Adrenal gland (tissue), 12 donors: ENCODE data around the gene SHH. TPM values are rescaled to one million over a fixed set of nuclear protein-coding genes. Genes with fewer than 3 reads are reported as not detected.

Experiments used
- DNase-seq, 7 donors: peaks; one replicate each; pipeline ENCODE4 v3.0.0-alpha.2; 2019 to 2020
- H3K27ac ChIP-seq, 5 donors: fragments of 200-600 bp; sonication (generic) in 4 of 5; 1 replicate in 3 of 5; 2 replicates in 2 of 5; pipeline versions ENCODE4 v1.5.1 to v1.8.0; 2016 to 2020; ENCODE audit warnings: mild to moderate bottlenecking in 1 of 5
- H3K27me3 ChIP-seq: fragments of 200-600 bp; 2 replicates; pipeline ENCODE4 v1.8.0; 2021
- H3K36me3 ChIP-seq, 2 donors: fragments of 200-600 bp; replicated peaks in 1 of 2; 1 replicate in 1 of 2; 2 replicates in 1 of 2; pipeline versions ENCODE4 v1.5.1 to v1.8.0; 2018 to 2022
- H3K4me1 ChIP-seq, 2 donors: fragments of 200-600 bp; replicated peaks in 1 of 2; 1 replicate in 1 of 2; 2 replicates in 1 of 2; pipeline versions ENCODE4 v1.5.1 to v1.8.0; 2018 to 2021
- H3K4me3 ChIP-seq, 4 donors: fragments of 200-600 bp; sonication (generic) in 3 of 4; one replicate each; pipeline ENCODE4 v1.5.1; 2016 to 2018
- H3K9me3 ChIP-seq, 3 donors: fragments of 200-600 bp; sonication (generic) in 1 of 3; replicated peaks in 1 of 3; 1 replicate in 2 of 3; 2 replicates in 1 of 3; pipeline versions ENCODE4 v1.5.1 to v1.8.0; 2016 to 2021
- POLR2A ChIP-seq, 2 donors: fragments of 450-650 bp; IDR thresholded peaks; one replicate each; pipeline ENCODE4 v1.6.1; 2017; ENCODE audit warnings: antibody characterized with exemption in 2 of 2, mild to moderate bottlenecking in 2 of 2, moderate library complexity in 1 of 2
- WGBS, 4 donors: extraction: QIAGEN DNeasy Blood & Tissue Kit in 2 of 4; methylation state at CpG; one replicate each; pipeline versions ENCODE4 v1.1.5 to v1.1.7; 2013 to 2017; 5-methylcytosine and 5-hydroxymethylcytosine counted together
- intact Hi-C, 2 donors: fragments of 100-400 bp; cut with DNase I; formaldehyde crosslinking; loops; one replicate each; pipeline versions ENCODE4 v1.14.1 to v1.15.0; 2022 to 2023
- polyA plus RNA-seq, 3 donors: library from polyadenylated mRNA; stranded (reverse); fragments of 200-250 nt in 2 of 3; fragments of 350-450 nt in 1 of 3; fragmentation: Illumina TruSeq in 1 of 3; extraction: RNeasy Lipid Tissue Mini Kit (QIAGEN cat#74804) in 1 of 3; gene quantifications; one replicate each; pipeline ENCODE4 v1.2.3, GENCODE V29; 2013 to 2014
- total RNA-seq, 9 donors: library from RNA; depleted of rRNA in 4 of 9; stranded (reverse); fragments of >200 nt in 4 of 9; fragments of 120-200 nt in 1 of 9; fragmentation: NEBNext Ultra II Directional in 1 of 9; extraction: Animal tissue kit (Norgen Biotek cat#: 25700) in 1 of 9; gene quantifications; one replicate each; pipeline versions ENCODE4 v1.1.0 to v1.2.4, GENCODE V29; 2013 to 2023
- TF ChIP-seq, protein P1 (sequence below), 6 experiments: fragments of 450-650 bp in 4 of 6; fragments of 200-600 bp in 2 of 6; sonication (generic) in 1 of 6; IDR thresholded peaks; 1 replicate in 5 of 6; 2 replicates in 1 of 6; pipeline versions ENCODE4 v1.5.1 to v1.8.0; 2016 to 2021; ENCODE audit warnings: antibody characterized with exemption in 6 of 6, mild to moderate bottlenecking in 2 of 6, moderate library complexity in 1 of 6
- donor health status: healthy with polysubstance abuse.
- donor health status: Bipolar disorder and iron deficiency.
- donor health status: DM: yes; HTN: yes; CAD: no.
- donor health status: DM: no; HTN: no; CAD: no.
- donor health status: DM: no; HTN: no; CAD: no.
- donor health status: DM: yes; HTN: yes; CAD: no.

The SHH gene
- total and polyA plus RNA-seq, 12 donors: 2.1 to 38.0 (median 11.0) TPM

DNA sequence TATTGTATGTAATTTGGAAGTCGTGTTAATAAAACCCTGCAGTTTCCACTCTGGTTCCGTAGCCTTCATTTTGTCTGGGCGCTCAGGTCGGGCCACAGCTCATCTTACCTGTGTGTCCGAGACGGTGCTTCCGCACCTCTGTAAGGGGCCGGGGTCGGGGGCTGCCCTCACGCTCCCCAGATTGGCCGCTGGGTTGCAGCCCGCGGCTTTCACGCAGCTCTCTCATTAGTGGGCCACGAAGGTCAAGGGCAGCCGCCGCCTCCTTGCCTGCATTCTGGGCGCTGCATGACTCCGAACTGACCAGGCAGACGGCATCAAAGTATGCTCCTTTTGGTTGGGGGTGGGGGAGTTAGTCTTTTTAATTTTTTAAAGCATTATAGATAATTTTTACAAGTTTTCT is 30.8 kb downstream of the SHH start:
- Histone ChIP-seq H3K4me3 (no peak overlapping the region), H3K9me3 (no peaks in the 10 kb centered on the region), H3K27me3 (no peaks in the 10 kb centered on the region), H3K27ac (no peak overlapping the region), H3K36me3 (peaks cover 0 to 21% of the 10 kb centered on the region in 2 donors), H3K4me1 (no peaks in the 10 kb centered on the region)
- WGBS, 4 donors: 88 to 93% (median 89%) methylated on average over 20 of the region's 20 CpGs
- intact Hi-C loops: no loop called here
- TF ChIP-seq, protein P1, sequence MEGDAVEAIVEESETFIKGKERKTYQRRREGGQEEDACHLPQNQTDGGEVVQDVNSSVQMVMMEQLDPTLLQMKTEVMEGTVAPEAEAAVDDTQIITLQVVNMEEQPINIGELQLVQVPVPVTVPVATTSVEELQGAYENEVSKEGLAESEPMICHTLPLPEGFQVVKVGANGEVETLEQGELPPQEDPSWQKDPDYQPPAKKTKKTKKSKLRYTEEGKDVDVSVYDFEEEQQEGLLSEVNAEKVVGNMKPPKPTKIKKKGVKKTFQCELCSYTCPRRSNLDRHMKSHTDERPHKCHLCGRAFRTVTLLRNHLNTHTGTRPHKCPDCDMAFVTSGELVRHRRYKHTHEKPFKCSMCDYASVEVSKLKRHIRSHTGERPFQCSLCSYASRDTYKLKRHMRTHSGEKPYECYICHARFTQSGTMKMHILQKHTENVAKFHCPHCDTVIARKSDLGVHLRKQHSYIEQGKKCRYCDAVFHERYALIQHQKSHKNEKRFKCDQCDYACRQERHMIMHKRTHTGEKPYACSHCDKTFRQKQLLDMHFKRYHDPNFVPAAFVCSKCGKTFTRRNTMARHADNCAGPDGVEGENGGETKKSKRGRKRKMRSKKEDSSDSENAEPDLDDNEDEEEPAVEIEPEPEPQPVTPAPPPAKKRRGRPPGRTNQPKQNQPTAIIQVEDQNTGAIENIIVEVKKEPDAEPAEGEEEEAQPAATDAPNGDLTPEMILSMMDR (IDR thresholded peaks at IDR 0.05): no peak
- no peak for TF ChIP-seq POLR2A (IDR thresholded peaks at IDR 0.05)
- DNase-seq: peak in 2 of 7 donors; percentile 7 to 21

DNA sequence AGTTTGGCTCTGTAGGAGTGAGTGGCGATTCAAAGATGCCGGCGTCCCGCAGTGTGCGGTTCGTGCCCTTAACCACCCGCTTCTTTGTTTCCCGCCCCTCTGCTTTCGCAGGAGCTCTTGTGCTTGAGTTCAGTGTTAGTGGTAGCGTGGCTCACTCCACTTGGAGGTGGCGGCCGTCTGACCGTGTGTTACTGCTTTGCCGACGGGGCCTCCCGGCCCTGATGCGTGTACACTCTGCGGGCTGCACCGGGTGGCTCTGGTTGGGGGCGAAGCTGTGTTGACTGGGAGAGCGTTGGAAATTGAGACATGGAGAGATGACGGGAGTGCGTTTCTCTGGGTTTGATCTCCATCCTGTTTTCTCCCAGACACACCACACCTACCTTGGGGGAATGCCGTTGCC is 31.4 kb downstream of the SHH start:
- H3K4me3 ChIP-seq: no peak overlapping the region
- intact Hi-C loops: no loop called here
- H3K27ac ChIP-seq: no peak overlapping the region
- peaks cover 0 to 26% of the 10 kb centered on the region in 2 donors for H3K36me3 ChIP-seq
- TF ChIP-seq, protein P1 (IDR thresholded peaks at IDR 0.05): no peak
- no peak for TF ChIP-seq POLR2A (IDR thresholded peaks at IDR 0.05)
- peak in 1 of 7 donors; percentile 19 for DNase-seq
- no peaks in the 10 kb centered on the region for H3K9me3 ChIP-seq
- H3K27me3 ChIP-seq: no peaks in the 10 kb centered on the region
- 94 to 97% (median 96%) methylated on average over 24 of the region's 24 CpGs for WGBS, 4 donors
- no peaks in the 10 kb centered on the region for H3K4me1 ChIP-seq

DNA sequence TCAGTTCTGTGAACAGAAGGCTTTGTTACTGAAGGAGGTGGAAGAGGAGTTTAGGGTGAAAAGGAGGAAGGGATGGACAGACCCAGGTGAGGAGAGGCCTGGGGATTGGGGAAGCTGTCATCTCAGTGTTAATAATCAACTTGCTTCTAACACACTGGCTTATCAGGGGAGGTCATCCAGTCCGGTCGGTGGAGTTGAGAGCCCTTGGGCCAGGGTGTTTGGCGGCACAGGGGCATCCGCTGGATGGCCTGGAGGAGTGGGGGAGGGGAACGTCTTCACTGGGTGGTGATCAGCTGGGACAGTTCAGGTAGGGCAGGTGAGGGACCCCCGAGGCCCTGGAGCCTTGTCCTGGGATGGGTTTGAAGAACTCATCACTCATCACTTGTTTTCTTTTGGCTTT is 33.9 kb downstream of the SHH start:
- DNase-seq: peak in 2 of 7 donors; percentile 5 to 42
- TF ChIP-seq POLR2A (IDR thresholded peaks at IDR 0.05): no peak
- TF ChIP-seq, protein P1 (IDR thresholded peaks at IDR 0.05): no peak
- Histone ChIP-seq H3K9me3 (no peaks in the 10 kb centered on the region), H3K4me3 (no peak overlapping the region), H3K27me3 (no peaks in the 10 kb centered on the region), H3K4me1 (no peaks in the 10 kb centered on the region), H3K27ac (no peak overlapping the region), H3K36me3 (peaks cover 0 to 44% of the 10 kb centered on the region in 2 donors)
- 85 to 92% (median 85%) methylated on average over 6 of the region's 6 CpGs for WGBS, 4 donors
- intact Hi-C loops: no loop called here

GRCh38 chr7:155776606-155777005 is 35.7 kb downstream of the SHH start:
- WGBS, 4 donors: 87 to 95% (median 93%) methylated on average over 4 to 8 of the region's 8 CpGs
- TF ChIP-seq POLR2A (IDR thresholded peaks at IDR 0.05): no peak
- TF ChIP-seq, protein P1 (IDR thresholded peaks at IDR 0.05): no peak
- Histone ChIP-seq H3K4me1 (no peaks in the 10 kb centered on the region), H3K36me3 (peaks cover 0 to 45% of the 10 kb centered on the region in 2 donors), H3K27me3 (no peaks in the 10 kb centered on the region), H3K4me3 (no peak overlapping the region), H3K9me3 (no peaks in the 10 kb centered on the region), H3K27ac (no peak overlapping the region)
- intact Hi-C loops: no loop called here
- DNase-seq: peak in 2 of 7 donors; percentile 19 to 41
